GM20000 (cell line): ENCODE measurements around the gene TLCD5.

Experiments used
- DNase-seq: peaks from one replicate; pipeline ENCODE4 v3.0.0; 2012; ENCODE audit warnings: low spot score
- CTCF ChIP-seq: IDR thresholded peaks from 2 replicates; pipeline ENCODE4 v1.5.1; 2012; ENCODE audit warnings: mild to moderate bottlenecking, control low read depth; ENCODE audit errors: extremely low read depth, missing control alignments

The TLCD5 gene

GRCh38 chr11:120365512-120365911, 40.4 kb downstream of the TLCD5 start:
- DNase-seq = no peak
- no peak for TF ChIP-seq CTCF

GRCh38 chr11:120372296-120372695, 47.2 kb downstream of the TLCD5 start:
- TF ChIP-seq CTCF = no peak

GRCh38 chr11:120375076-120375475, 50.0 kb downstream of the TLCD5 start:
- DNase-seq = no peak
- TF ChIP-seq CTCF = no peak

More at GRCh38 chr11:120372296-120372695, 47.2 kb downstream of the TLCD5 start:
- DNase-seq = no peak

GRCh38 chr11:120376547-120377182, 51.6 kb downstream of the TLCD5 start:
- no peak for TF ChIP-seq CTCF
- no peak for DNase-seq

- no peak for TF ChIP-seq CTCF
Observed at GRCh38 chr11:120378474-120378873, 53.4 kb downstream of the TLCD5 start.

GRCh38 chr11:120381401-120381800, 56.3 kb downstream of the TLCD5 start:
- DNase-seq = no peak
- TF ChIP-seq CTCF = no peak

More at GRCh38 chr11:120378474-120378873, 53.4 kb downstream of the TLCD5 start:
- no peak for DNase-seq
